EH (cell line): ENCODE data around the gene NOC2L.
"Not testable (repeated sequence)": the region's sequence is repeated elsewhere in the genome, so short reads cannot be mapped to it uniquely, and the experiment has no call there.

Source experiments
- DNase-seq: peaks from one replicate; pipeline ENCODE4 v3.0.0-alpha.2; 2015; ENCODE audit warnings: low read depth

Gene NOC2L

DNA sequence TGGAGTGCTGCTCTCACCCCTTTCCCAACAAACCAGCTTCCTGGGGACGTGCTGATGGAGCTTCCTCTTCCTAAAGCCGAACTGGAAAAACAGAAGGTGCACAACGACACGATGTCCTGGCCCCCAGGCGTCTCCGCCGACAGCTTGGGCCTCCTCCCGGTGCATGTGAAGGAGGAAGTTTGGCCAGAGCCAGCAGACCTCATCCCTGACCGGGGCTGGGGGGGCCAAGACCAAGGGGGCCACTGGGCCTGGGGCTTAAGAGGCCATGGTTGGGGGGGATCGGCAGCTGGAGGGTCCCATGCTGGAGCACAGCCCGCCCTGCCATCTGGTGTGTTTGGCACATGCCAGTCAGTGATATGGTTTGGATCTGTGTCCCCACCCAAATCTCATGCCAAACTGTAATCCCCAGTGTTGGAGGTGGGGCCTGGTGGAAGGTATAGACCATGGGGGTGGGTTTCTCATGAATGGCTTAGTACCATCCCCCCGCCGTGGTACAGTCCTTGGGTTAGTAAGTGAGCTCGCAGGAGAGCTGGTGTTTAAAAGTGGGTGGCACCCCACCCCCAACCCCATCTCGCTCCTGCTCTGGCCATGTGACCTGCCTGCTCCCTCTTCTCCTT, 34.4 kb upstream of the NOC2L start:
- DNase-seq = no peak

DNA sequence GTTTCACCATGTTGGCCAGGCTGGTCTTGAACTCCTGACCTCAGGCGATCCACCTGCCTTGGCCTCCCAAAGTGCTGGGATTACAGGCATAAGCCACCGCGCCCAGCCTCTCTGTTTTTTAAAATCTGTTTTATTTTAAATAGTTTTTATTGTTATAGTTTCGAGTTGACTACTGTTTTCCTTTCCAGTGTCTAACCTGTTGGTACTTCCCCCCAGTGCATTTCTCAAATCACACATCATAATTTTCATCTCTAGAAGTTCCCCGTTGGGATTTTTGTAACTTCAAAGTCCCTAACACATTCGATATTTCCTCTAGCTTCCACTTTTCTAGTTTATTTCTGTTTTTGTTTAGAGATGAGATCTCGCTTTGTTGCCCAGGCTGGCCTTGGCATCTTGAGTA, 33.3 kb upstream of the NOC2L start:
- DNase-seq = no peak

DNA sequence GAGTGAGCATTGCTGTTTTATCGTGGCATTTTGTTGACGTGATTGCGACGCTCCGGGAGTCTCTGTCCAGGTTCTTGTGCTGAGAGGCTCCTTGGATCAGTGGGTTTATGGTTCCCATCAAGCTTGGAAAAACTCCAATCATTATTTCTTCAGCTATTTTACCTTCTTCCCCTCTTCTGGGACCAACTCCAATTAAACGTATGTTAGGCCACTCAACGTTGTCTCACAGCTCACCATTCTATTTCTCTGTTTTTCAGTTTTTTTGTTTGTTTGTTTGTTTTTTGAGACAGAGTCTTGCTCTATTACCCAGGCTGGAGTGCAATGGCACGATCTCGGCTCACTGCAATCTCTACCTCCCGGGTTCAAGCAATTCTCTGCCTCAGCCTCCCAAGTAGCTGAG, 32.8 kb upstream of the NOC2L start:
- DNase-seq = no peak

DNA sequence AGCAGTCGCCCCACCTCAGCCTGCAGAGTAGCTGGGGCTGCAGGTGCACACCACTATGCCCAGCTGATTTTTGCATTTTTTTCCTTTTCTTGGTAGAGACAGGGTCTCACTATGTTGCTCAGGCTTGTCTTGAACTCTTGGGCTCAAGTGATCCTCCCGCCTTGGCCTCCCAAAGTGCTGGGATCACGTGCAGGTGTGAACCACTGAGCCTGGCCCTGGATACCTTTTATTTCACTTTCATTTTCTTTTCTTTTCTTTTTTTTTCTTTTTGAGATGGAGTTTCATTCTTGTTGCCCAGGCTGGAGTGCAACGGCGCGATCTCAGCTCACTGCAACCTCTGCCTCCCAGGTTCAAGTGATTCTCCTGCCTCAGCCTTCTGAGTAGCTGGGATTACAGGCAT, 32.2 kb upstream of the NOC2L start:
- not testable (repeated sequence) for DNase-seq

DNA sequence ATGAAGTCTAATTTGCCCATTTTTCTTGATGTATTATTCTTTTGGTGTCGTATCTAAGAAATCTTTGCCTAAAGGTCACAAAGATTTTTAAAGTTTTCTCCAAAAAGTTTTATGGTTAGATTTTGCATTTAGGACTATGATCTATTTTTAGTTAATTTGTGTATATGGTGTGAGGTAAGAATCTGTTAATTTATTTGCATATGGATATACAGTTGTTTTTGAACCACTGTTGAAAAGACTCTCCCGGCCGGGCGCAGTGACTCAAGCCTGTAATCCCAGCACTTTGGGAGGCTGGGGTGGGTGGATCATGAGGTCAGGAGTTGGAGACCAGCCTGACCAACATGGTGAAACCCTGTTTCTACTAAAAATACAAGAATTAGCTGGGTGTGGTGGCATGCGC, 29.0 kb upstream of the NOC2L start:
- DNase-seq = not testable (repeated sequence)

DNA sequence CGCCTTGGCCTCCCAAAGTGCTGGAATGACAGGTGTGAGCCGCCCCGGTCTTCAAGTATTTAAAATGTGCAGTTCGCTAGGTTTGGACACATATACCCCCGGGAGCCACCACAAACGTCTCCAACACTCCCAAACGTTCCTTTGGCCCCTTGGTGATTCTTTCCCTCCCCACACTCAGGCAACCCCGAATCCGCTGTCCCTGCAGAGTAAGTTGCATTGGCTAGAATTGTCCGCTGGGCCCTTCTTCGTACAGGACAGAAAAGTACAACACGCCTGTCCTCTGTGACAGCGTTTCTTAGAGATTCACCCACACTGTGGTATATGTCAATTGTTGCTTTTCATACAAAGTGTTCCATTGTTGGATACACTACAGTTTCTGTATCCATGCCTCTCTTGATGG, 26.1 kb upstream of the NOC2L start:
- DNase-seq = no peak

DNA sequence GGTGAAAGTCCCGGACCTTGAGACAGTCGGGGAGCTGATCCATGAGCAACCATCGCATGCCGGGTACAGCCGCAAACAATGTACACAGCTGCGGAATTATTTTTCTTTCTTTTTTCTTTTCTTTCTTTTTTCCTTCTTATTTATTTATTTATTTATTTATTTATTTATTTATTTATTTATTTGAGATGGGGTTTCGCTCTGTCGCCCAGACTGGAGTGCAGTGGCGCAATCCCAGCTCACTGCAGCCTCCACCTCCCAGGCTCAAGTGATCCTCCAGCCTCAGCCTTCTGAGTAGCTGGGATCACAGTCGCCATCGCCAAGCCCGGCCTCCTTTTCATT, 25.4 kb upstream of the NOC2L start:
- no peak for DNase-seq

DNA sequence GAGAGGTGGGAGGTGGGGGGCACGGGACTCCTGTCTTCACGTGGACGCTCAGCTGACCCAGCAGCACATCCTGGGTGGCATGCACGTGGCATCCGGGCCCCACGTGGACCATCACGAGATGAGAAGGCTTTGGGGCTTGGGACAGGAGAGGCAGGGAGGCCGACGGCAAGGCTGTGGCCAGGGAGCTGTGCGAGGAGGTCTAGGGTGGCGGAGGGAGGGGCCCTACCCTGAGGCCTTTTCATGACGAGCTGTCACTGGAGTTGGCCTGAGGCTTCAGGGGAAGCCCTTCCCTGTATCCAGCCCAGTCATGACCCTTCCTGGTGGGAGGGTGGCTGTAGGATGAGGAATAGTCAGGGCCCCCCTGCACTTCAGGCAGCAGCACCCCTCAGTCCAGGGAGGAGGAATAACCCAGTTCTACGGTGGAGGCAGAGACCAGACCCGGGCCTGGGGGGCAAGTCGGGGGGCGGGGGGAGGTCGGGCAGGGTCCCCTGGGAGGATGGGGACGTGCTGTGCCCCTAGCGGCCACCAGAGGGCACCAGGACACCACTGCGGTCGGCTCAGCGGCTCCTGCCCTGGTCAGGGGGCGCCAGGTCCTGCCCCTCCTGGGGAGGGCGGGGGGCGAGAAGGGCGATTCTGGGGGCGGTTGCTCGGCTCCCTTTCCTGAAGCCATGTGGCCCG, 24.9 kb upstream of the NOC2L start:
- peak; percentile 42 for DNase-seq

DNA sequence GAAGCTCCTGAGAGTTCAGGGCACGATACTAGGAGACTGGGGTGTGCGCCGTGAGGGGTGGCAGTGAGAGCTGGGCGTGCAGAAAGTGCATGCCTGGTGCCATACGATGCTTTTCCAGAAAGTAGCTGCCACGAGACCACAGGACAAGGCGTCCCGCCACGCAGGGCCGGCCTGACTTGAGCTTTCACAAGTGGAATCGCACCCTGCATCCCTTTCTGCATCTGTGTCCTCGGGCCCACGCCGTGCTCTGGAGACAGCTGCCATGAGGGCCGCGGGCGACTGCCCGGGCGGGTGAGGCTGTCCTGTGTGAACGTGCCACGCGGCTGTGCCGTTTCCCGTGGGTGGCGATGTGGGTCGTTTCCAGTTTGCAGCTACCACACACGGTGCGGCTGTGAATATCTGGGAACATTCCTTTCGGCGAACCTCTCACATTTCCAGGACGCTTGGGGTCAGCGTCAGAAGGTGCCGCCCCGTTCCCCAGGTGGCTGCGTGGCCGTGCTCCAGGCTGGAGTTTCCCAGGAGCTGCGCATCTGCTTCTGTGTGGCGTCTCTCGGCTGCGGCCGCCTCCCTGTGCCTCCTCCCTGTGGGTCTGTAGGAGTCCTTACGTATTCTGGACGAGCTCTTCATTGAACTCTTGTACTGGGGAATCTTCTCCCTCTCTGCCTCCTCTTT, 23.8 kb upstream of the NOC2L start:
- no peak for DNase-seq

DNA sequence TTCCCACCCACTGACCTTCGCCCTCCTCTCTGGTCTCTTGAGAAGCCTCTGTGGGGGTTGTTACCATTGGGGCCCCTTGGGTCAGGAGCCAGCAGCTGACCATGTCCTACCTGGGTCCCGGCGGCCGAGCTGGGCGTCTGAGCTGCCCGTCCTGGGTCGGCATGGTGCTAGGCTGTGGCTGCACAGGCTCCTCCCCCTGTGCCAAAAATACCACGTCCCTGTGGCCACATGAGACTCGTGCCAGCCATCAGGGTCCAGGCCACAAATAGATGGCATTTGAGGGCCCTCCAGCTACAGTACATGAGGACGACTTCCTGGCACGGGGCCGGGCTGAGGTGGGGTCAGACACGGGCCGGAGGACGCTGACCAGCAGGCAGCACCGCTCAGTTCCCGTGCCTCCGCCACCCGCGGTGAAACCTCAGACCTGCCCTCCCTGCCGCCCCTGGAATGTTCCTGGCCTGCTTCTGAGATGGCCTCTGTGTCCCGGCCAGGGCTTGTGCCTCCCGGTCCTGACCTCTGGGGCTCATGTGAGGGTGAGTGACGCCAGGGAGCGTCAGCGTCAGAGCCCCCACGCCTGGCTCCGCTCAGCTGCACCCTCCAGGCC, 23.0 kb upstream of the NOC2L start, which contains the start of gene PERM1:
TSS of gene PERM1 (minus strand) at position 139 of the 604 bp plus-strand sequence. CDS start 1,064 bp downstream, outside the sequence.
- DNase-seq = no peak

DNA sequence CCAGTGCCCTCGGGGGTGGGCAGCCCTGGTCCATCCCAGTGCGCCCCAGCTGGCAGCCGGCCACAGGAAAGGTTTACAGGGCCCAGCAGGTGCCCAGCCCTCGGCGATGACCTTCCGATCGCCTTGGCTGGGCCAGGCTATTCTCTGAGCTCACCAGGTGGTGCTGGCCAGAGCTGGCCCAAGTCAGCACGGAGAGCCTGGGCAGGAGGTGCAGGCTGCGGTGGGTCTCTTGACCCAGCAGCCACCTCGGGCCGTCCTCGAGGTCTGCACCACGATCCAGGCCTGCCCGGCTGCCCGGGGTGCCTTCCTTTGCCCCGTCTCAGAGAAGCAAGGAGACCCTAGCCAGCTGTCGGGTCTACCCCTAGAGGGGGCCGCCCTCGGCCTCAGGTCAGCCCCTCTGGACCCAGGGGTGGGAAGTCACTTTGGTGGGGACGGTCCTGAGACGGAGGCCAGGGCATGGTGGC, 22.5 kb upstream of the NOC2L start:
- no peak for DNase-seq

DNA sequence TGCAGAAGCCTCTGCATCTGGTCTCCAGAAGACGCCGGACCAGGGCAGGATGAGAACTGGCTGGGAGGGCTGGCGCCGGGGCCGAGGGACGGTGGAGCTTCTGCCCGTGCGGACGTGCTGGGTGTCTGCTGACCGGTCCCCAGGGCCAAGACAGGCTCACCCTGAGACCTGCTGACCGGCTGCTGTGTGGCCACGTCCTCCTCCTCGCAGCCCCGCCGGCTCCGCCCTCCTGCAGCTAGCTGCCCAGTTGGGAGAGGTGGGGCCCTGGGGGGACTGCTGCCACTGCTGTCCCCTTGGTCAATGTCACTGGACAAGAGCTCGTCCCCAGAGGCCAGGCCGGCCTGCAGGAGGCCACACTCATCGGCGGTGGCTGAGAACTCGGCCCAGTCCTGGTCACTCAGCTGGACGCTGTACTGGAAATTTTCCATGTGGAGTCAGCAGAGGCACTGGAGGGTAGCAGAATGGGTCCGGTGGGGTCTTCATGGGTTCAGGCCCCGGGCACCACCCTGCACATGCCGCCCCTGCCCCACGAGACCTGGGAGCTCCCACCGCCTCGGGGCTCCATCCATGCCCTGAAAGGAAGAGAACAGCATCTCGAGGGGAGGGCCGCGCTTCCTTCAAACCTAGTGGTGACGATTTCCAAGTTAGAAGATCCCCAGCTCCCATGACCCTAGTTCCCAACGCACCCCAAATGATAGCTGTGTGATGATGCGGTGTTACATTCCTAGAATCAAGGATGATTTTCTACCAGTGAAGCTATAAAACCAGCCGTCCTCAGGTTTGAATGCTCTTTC, 21.7 kb upstream of the NOC2L start:
- DNase-seq = no peak

DNA sequence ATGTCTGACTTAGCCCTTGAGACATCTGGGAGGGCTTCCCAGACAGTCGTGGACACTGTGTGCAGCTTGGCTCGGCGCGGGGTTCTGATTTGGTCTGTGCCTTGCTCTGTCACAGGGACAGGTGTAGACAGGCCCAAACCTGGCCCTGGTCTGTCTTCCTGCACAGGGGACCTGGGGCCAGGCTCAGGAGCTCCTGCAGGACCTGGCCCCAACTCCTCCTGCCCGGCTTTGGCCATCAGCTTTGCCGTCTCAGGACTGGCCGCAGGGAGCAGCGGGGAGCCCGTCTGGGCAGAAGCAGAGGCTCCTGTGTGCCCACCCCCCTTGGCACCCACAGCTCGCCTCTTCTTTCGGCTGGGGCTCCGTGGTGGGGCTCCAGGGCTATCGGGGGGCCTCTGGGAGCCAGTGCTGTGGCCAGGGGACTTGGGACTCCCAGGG, 21.1 kb upstream of the NOC2L start:
- DNase-seq = no peak

DNA sequence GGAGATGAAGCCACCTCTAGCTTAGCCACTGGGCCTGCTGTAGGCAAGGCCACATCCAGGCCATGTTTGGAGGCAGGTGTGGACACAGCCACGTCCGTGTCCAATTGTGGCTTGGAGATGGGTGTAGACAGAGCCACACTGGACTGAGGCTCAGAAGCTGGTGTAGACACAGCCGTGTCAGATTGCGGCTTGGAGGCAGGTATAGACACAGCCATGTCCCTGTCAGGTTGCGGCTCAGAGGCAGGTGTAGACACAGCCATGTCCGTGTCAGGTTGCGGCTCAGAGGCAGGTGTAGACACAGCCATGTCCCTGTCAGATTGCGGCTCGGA, 20.7 kb upstream of the NOC2L start:
- DNase-seq = no peak

DNA sequence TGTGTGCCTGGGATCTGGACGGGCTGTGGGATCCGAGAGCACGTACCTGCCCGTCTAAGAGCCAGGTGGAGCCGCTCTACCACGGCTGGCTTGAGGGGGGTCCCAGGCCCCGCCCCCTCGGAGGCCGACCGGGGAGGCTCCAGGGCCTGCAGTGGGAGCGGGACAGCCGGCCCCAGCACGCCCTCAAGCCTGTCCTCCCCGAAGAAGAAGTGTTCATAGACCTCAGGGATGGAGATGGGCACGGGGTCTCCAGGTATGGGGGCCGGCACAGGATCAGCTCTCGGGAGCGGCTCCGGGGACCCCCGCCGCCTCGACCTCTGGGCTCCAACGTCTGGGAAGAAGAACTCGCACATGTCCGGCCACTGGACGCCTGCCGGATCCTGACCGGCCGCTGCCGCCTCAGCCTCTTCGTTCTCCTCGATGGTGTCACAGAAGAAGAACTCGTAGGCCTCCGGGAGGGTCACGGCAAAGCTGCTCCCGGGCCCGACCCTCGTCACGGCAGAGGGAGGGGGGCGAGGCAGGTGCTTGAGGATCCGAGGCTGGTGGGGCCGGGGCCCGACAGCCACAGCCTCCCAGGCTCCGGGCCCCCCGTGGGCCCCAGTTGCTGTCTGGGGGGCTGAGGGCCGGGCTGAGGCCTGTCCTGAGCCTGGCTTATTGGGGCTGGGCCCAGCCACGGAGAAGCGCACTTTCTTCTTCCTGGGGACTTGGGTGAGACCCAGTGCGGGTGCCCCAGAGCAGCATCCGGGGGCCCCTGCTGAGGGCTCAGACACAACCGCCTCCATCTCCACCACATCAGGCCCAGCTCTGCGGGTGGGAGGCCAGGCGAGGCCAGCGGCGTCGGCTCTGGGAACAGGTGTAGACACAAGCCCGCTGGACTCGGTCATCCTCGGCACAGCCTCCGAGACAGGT, 20.0 kb upstream of the NOC2L start:
- no peak for DNase-seq

DNA sequence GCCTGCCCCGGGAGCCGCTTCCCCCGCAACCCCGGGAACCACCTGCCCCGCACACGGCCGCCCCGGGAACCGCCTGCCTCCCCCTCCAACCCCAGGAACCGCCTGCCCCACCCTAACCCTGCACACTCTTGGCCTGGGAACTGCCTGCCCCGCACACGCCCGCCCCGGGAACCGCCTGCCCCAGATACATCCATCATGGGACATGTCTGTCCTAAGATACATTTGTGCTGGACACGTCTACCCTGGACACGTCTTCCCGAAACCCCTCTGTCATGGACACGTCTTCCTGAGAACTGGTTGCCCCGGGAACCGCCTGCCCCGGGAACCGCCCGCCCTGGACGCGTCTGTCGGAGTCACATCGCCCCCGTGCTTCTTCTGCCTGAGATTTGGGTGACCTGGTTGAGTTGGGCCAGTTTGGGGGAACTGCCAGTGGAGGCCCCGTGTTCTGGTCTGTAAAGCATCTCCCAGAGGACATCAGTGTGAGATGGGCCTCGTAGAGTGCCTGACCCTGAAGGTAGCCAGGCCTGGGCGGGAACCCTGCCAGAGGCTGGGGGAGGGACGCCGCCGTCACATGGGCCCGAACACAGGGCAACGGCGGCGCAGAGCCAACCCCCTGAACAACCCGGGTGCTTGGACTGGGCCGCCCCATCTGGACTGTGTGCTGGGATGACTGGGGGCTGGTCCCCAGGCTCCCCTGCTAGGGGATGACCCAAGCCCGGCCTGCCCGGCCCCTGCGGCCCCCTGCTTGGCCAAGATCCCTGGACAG, 19.2 kb upstream of the NOC2L start:
- no peak for DNase-seq

DNA sequence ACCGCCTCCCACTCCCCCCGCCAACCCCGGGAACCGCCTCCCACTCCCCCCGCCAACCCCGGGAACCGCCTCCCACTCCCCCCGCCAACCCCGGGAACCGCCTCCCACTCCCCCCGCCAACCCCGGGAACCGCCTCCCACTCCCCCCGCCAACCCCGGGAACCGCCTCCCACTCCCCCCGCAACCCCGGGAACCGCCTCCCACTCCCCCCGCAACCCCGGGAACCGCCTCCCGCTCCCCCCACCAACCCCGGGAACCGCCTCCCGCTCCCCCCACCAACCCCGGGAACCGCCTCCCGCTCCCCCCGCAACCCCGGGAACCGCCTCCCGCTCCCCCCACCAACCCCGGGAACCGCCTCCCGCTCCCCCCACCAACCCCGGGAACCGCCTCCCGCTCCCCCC, 17.7 kb upstream of the NOC2L start:
- not testable (repeated sequence) for DNase-seq

DNA sequence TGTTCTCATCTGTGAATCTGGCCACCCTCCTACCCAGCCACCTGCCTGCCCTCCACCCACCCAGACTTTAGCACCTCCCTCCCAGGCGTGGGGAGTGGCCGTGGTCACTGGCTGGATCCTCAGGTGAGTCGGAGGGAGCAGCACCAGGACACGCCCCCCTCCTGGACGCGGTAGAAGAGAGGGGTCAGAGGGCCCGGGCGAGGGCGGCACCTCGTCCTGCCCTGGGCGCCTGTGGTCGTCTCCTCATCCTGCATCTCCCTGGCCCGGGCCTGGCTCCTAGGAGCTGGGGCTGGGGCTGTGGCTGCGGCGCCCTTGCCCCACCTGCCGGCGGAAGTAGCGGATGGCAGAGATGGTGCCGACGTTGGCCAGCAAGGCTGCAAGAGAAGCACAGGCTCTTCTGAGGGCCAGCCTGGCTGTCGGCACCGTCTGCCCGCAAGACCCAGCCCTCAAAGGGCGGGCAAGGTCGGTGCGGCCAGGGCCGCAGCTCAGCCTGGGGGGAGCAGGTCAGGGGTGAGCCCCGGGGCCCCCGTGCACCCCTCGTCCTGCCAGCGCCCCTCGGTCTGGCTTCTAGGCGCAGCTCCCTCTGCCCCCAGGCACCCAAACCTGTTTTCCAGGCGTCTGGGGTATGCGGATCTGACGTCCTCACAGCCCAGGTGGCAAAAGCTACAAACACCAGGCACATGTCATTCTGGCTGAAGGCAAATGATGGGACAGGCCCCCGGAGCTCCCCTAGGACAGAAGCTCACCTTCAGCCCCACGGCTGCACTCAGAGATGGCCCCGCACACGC, 17.0 kb upstream of the NOC2L start:
- DNase-seq = peak; percentile 76

DNA sequence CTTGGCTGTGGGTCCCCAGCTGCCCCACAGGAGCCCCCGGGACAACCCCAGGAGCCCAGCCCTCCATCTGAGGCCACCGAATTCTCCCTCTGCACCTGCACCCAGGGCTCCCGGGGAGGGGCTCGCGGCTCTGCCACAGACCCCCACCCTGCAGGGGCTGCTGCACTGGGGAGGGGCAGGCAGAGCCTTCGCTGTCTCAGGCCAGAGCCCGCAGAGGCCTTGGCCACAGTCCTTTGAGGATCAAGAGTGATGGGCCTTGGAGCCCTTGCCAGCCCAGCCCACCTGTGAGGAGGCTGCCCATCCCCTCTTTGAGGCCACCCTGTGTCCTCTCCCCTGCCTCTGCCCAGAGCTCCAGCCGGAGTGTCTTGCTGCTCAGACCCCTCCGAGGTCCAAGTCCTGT, 16.3 kb upstream of the NOC2L start:
- no peak for DNase-seq
